DOHH2 (cell line): ENCODE measurements around the gene MICAL2.

Source experiments
- H3F3A ChIP-seq: fragments of 200-600 bp; sonication (generic), shearing (Covaris generic); 2 replicates; pipeline ENCODE4 v1.6.0; 2016; ENCODE audit warnings: antibody characterized with exemption, mild to moderate bottlenecking; ENCODE audit not compliant: control insufficient read depth, insufficient read depth
- H3K27ac ChIP-seq: fragments of 200-600 bp; sonication (generic); 2 replicates; pipeline ENCODE4 v1.5.1; 2014; ENCODE audit warnings: low read depth, mild to moderate bottlenecking, low read length, moderate library complexity
- H3K27me3 ChIP-seq: fragments of 200-600 bp; sonication (generic); 2 replicates; pipeline ENCODE4 v1.6.1; 2014; ENCODE audit warnings: mild to moderate bottlenecking, low read length, mixed read lengths; ENCODE audit not compliant: control insufficient read depth
- H3K36me3 ChIP-seq: fragments of 200-600 bp; sonication (generic); 2 replicates; pipeline ENCODE4 v1.6.1; 2014; ENCODE audit warnings: mild to moderate bottlenecking, low read length, moderate library complexity, mixed read lengths; ENCODE audit not compliant: control insufficient read depth
- H3K4me1 ChIP-seq: fragments of 200-600 bp; sonication (generic); 2 replicates; pipeline ENCODE4 v1.6.1; 2014; ENCODE audit warnings: mild to moderate bottlenecking, low read length, mixed read lengths; ENCODE audit not compliant: control insufficient read depth
- H3K4me2 ChIP-seq: fragments of 200-600 bp; sonication (generic); 2 replicates; pipeline ENCODE4 v1.6.0; 2014; ENCODE audit warnings: mild to moderate bottlenecking, low read length, moderate library complexity
- H3K4me3 ChIP-seq: fragments of 200-600 bp; sonication (generic); 2 replicates; pipeline ENCODE4 v1.5.1; 2014; ENCODE audit warnings: mild to moderate bottlenecking, low read length, mixed read lengths
- H3K79me2 ChIP-seq: fragments of 200-600 bp; sonication (generic); 2 replicates; pipeline ENCODE4 v1.6.1; 2014; ENCODE audit warnings: mild to moderate bottlenecking, low read length, mixed read lengths; ENCODE audit not compliant: control insufficient read depth
- H3K9me2 ChIP-seq: fragments of 200-600 bp; sonication (generic); replicated peaks from 2 replicates; pipeline ENCODE4 v1.6.1; 2014; ENCODE audit warnings: mild to moderate bottlenecking, low read length, mixed read lengths; ENCODE audit not compliant: control insufficient read depth
- H3K9me3 ChIP-seq: fragments of 200-600 bp; sonication (generic); 2 replicates; pipeline ENCODE4 v1.6.1; 2014; ENCODE audit warnings: antibody characterized with exemption, low read length, mixed read lengths; ENCODE audit not compliant: control insufficient read depth, insufficient read depth
- H4K20me1 ChIP-seq: fragments of 200-600 bp; sonication (generic); 2 replicates; pipeline ENCODE4 v1.6.0; 2014; ENCODE audit warnings: low read depth, mild to moderate bottlenecking, antibody characterized with exemption, low read length, moderate library complexity; ENCODE audit not compliant: control insufficient read depth, insufficient read depth
- CTCF ChIP-seq: fragments of 200-600 bp; sonication (generic); IDR thresholded peaks from one replicate; pipeline ENCODE4 v1.5.1; 2014; ENCODE audit warnings: antibody characterized with exemption, mild to moderate bottlenecking, low read depth, low read length; ENCODE audit not compliant: poor library complexity, severe bottlenecking
- EZH2phosphoT487 ChIP-seq: fragments of 200-600 bp; sonication (generic); IDR thresholded peaks from 2 replicates; pipeline ENCODE4 v1.6.1; 2017; ENCODE audit warnings: borderline replicate concordance, mild to moderate bottlenecking, antibody characterized with exemption, low read length, moderate library complexity, mixed read lengths

MICAL2 gene

GRCh38 chr11:12243486-12243885, 133.1 kb downstream of the MICAL2 start:
- H3K9me2 ChIP-seq, result no peaks in the 10 kb centered on the region
- H3K36me3 ChIP-seq, result no peaks in the 10 kb centered on the region
- H3K4me1 ChIP-seq, result no peaks in the 10 kb centered on the region
- no peaks in the 10 kb centered on the region for H3F3A ChIP-seq
- H3K27ac ChIP-seq, result no peak overlapping the region
- H3K27me3 ChIP-seq, result no peaks in the 10 kb centered on the region
- H3K4me2 ChIP-seq, result no peak overlapping the region
- TF ChIP-seq EZH2phosphoT487, result no peak
- no peak for TF ChIP-seq CTCF
- H3K4me3 ChIP-seq, result no peak overlapping the region
- H4K20me1 ChIP-seq, result no peaks in the 10 kb centered on the region
- H3K79me2 ChIP-seq, result no peaks in the 10 kb centered on the region
- no peaks in the 10 kb centered on the region for H3K9me3 ChIP-seq

GRCh38 chr11:12243911-12244550, 133.6 kb downstream of the MICAL2 start:
- Histone ChIP-seq H3K9me2 (no peaks in the 10 kb centered on the region), H4K20me1 (no peaks in the 10 kb centered on the region), H3F3A (no peaks in the 10 kb centered on the region), H3K79me2 (no peaks in the 10 kb centered on the region), H3K27ac (no peak overlapping the region), H3K4me3 (no peak overlapping the region), H3K9me3 (no peaks in the 10 kb centered on the region), H3K36me3 (no peaks in the 10 kb centered on the region), H3K27me3 (no peaks in the 10 kb centered on the region), H3K4me2 (no peak overlapping the region), H3K4me1 (no peaks in the 10 kb centered on the region)
- no peak for TF ChIP-seq EZH2phosphoT487
- no peak for TF ChIP-seq CTCF

- no peak overlapping the region for H3K27ac ChIP-seq
- H3K4me1 ChIP-seq, result no peaks in the 10 kb centered on the region
- no peaks in the 10 kb centered on the region for H3F3A ChIP-seq
- no peaks in the 10 kb centered on the region for H3K9me2 ChIP-seq
- H3K27me3 ChIP-seq, result no peaks in the 10 kb centered on the region
- H3K36me3 ChIP-seq, result no peaks in the 10 kb centered on the region
- no peaks in the 10 kb centered on the region for H4K20me1 ChIP-seq
- H3K9me3 ChIP-seq, result no peaks in the 10 kb centered on the region
- H3K4me2 ChIP-seq, result no peak overlapping the region
- TF ChIP-seq CTCF (no peak), EZH2phosphoT487 (no peak)
- H3K79me2 ChIP-seq, result no peaks in the 10 kb centered on the region
- no peak overlapping the region for H3K4me3 ChIP-seq
Observed at GRCh38 chr11:12245091-12245490, 134.7 kb downstream of the MICAL2 start.
